ENCODE measurements around the gene RABGAP1. TPM values are rescaled to one million over a fixed set of nuclear protein-coding genes. Genes with fewer than 3 reads are reported as not detected.
A peak's percentile ranks its signal among the peaks of the same experiment; 100 is the strongest.

RABGAP1 gene
- total and polyA plus RNA-seq, 10 of the 15 experiments (the other 5 are each of a cell fraction or from before 2014, with no cell fraction given) = 2.6 to 31.6 (median 12.5) TPM

- in situ Hi-C loops (cut with MboI) (no loop called here), intact Hi-C loops (cut with micrococcal nuclease; ENCODE audit: unreplicated experiment) (no loop called here)
- no peak for TF ChIP-seq RAD51 (IDR thresholded peaks at IDR 0.05)
- TF ChIP-seq SREBF2 (IDR thresholded peaks at IDR 0.05; ENCODE audit: low read length) = no peak
- WGBS (ENCODE audit: insufficient coverage, insufficient replicate concordance, low lambda C conversion rate, missing lambda C conversion rate) = 92% methylated on average over 1 of the region's 1 CpG
- CTCF ChIA-PET = interaction anchor here (0.9 to 1.1 kb wide), 2 partner anchors 22 to 50 kb away, joined by 3 to 5 read pairs; no protein-coding TSS in a partner anchor
- Histone ChIP-seq H3K4me1 (ENCODE audit: control insufficient read depth, insufficient read depth, low read length) (no peaks in the 10 kb centered on the region), H3K27ac (ENCODE audit: control insufficient read depth, insufficient read depth) (no peak overlapping the region), H3K9ac (ENCODE audit: control insufficient read depth, insufficient read depth, low read length) (no peak overlapping the region), H3K9me3 (replicated peaks; ENCODE audit: control insufficient read depth, insufficient read depth, low read length) (no peaks in the 10 kb centered on the region), H3K27me3 (replicated peaks in 1 of 2; ENCODE audit: control insufficient read depth in 2 of 2, insufficient read depth in 2 of 2, low read length in 1 of 2) (no peaks in the 10 kb centered on the region), H3K4me2 (ENCODE audit: control insufficient read depth, insufficient read depth) (no peak overlapping the region), H4K20me1 (ENCODE audit: control insufficient read depth, insufficient read depth) (no peaks in the 10 kb centered on the region), H3K4me3 (no peak overlapping the region), H2AFZ (ENCODE audit: control insufficient read depth, low read depth, low read length) (no peak overlapping the region), H3K79me2 (ENCODE audit: control insufficient read depth, insufficient read depth, low read length) (no peaks in the 10 kb centered on the region), H3K36me3 (ENCODE audit: control insufficient read depth in 2 of 2, insufficient read depth in 2 of 2, low read length in 1 of 2) (peaks cover 0 to 1% of the 10 kb centered on the region in 2 experiments; a peak in 1 of 4 replicates)
- DNase-seq (ENCODE audit: low read depth, low spot score) (no peak), ATAC-seq (no peak), FAIRE-seq (no peak)
- POLR2A ChIA-PET = interaction anchor here (0.6 to 1.1 kb wide), 2 partner anchors 21 to 1786 kb away, joined by 4 read pairs; no protein-coding TSS in a partner anchor
- BruUV-seq (replicated peaks) = no TSS peak
- RAD21 ChIA-PET (ENCODE audit: unreplicated experiment) = interaction anchor here (0.6 to 1.0 kb wide), 3 partner anchors 56 to 400 kb away, joined by 3 read pairs; no protein-coding TSS in a partner anchor
- SMC1A ChIA-PET (ENCODE audit: uncharacterized antibody, unreplicated experiment) = interaction anchor here (0.6 to 0.7 kb wide), 2 partner anchors 30 to 356 kb away, joined by 3 read pairs; no protein-coding TSS in a partner anchor
These were observed 85.6 kb downstream of the RABGAP1 start for GRCh38 chr9:123026425-123026824.

DNA sequence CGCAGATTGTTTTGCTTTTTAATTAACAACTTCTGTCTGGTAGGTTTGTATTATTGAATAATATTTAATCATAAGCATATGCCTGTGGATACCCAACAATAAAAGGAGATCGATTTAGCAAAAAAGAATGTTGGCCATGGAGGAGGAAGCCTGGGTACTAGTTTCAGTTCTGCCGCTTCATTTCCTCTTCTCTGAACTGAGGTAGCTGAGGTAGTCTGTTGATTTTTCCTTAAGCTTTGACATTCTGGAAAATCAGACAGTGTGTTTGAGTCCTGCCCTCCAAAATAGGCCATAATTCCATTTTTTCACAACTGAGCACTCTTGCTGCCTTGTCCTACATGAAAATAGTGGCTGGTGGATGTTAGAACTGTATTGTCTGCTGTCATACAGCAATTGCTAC lies 86.7 kb downstream of the RABGAP1 start:
- 67% methylated on average over 3 of the region's 3 CpGs for WGBS (ENCODE audit: insufficient coverage, insufficient replicate concordance, low lambda C conversion rate, missing lambda C conversion rate)
- FAIRE-seq (no peak), DNase-seq (ENCODE audit: low read depth, low spot score) (no peak), ATAC-seq (peak; percentile 48; the same call in 2 of the 3 replicates)
- Histone ChIP-seq H4K20me1 (ENCODE audit: control insufficient read depth, insufficient read depth) (no peaks in the 10 kb centered on the region), H3K27ac (ENCODE audit: control insufficient read depth, insufficient read depth) (no peak overlapping the region), H3K79me2 (ENCODE audit: control insufficient read depth, insufficient read depth, low read length) (no peaks in the 10 kb centered on the region), H3K4me2 (ENCODE audit: control insufficient read depth, insufficient read depth) (no peak overlapping the region), H3K9ac (ENCODE audit: control insufficient read depth, insufficient read depth, low read length) (no peak overlapping the region), H3K4me1 (ENCODE audit: control insufficient read depth, insufficient read depth, low read length) (no peaks in the 10 kb centered on the region), H3K4me3 (no peak overlapping the region), H3K27me3 (replicated peaks in 1 of 2; ENCODE audit: control insufficient read depth in 2 of 2, insufficient read depth in 2 of 2, low read length in 1 of 2) (no peaks in the 10 kb centered on the region), H3K9me3 (replicated peaks; ENCODE audit: control insufficient read depth, insufficient read depth, low read length) (no peaks in the 10 kb centered on the region), H3K36me3 (ENCODE audit: control insufficient read depth in 2 of 2, insufficient read depth in 2 of 2, low read length in 1 of 2) (no peaks in the 10 kb centered on the region; a peak in 1 of 4 replicates), H2AFZ (ENCODE audit: control insufficient read depth, low read depth, low read length) (no peak overlapping the region)
- RAD21 ChIA-PET (ENCODE audit: unreplicated experiment) = interaction anchor here (0.8 kb wide), 1 partner anchor 399 kb away, joined by 3 read pairs; no protein-coding TSS in a partner anchor
- in situ Hi-C loops (cut with MboI) (no loop called here), intact Hi-C loops (cut with micrococcal nuclease; ENCODE audit: unreplicated experiment) (no loop called here)
- CTCF ChIA-PET = no interaction called here
- no TSS peak for BruUV-seq (replicated peaks)
- peak; percentile 58 for TF ChIP-seq SPI1 (IDR thresholded peaks at IDR 0.05; ENCODE audit: borderline replicate concordance, insufficient read depth, low read depth, low read length)
- no peak for TF ChIP-seq FOXM1 (IDR thresholded peaks at IDR 0.05; ENCODE audit: low read depth, low read length)
- no peak for TF ChIP-seq NBN (IDR thresholded peaks at IDR 0.05)
- TF ChIP-seq BCLAF1 (IDR thresholded peaks at IDR 0.05) = no peak
- POLR2A ChIA-PET = no interaction called here
- SMC1A ChIA-PET (ENCODE audit: uncharacterized antibody, unreplicated experiment) = no interaction called here
